Stimulated activated CD4-positive, alpha-beta T cell treated with anti-CD3 and anti-CD28 coated beads, Interleukin-4, amount 100 ng/mL, for 48 hours (primary cell): ENCODE measurements around the gene PRPF19.

Experiments used
- DNase-seq, 2 donors: peaks; one replicate each; pipeline ENCODE4 v3.0.0-alpha.2; 2020; ENCODE audit warnings: low read depth in 2 of 2

Gene PRPF19

DNA sequence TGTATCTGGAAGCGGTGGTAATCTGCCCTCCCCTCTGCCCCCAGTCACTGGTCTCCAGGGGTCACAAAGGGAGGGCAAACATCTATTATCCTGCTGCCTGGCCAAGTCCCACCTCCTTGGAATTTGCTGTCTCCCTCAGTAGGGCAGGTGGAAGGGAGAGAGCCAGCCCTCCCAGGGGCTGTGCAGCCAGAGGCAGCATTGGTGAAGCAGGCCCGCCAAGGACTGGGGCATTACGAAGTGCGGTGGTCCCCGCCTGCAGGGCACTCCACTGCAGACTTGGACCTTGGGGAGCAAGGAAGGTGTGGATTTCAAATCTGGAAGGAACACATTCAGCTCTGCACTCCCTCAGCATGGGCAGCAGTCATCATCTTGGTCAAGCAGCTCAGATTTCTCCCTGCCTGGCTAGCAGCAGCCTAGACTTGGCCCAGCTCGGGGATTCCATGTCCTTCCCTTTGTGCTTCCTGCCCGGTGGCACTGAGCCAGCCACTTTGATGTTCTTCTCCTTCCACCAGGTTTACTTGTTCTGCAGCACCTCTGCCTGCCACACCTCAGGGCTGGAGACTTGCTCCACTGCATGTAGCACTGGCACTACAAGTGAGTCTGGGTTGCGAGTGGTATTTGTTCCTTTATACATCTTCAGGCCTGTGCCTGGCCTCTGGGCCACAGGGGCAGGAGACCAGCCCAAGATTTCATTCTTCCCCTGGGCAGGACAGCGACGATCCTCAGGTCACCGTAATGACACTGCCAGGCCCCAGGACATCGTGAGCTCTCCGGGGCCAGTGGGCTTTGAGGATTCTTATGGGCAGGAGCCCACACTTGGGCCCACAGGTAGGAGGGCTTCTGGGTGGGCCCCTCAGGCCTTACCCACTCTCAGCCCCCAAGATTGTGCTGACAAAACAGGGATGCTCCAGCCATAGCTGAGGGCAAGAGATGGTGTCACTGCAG is 31.7 kb downstream of the PRPF19 start:
- DNase-seq, result no peak

DNA sequence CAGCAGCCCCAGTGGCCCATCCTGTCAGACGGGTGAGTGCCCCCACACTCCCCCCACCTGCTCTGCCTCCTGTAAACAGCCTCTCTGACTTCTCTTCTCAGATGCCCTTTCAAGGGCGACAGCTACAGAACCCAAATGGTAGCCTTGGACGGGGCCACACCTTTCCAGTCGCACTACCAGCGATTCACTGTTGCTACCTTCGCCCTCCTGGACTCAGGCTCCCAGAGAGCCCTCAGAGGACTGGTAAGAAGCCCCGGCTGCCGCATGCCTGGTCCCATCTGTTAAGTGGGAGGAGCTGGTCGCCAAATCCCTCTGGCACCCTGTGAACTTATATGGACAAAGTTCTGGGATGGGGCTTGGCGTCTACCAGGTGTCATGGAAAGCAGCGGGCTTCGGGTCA is 32.9 kb downstream of the PRPF19 start:
- no peak for DNase-seq

DNA sequence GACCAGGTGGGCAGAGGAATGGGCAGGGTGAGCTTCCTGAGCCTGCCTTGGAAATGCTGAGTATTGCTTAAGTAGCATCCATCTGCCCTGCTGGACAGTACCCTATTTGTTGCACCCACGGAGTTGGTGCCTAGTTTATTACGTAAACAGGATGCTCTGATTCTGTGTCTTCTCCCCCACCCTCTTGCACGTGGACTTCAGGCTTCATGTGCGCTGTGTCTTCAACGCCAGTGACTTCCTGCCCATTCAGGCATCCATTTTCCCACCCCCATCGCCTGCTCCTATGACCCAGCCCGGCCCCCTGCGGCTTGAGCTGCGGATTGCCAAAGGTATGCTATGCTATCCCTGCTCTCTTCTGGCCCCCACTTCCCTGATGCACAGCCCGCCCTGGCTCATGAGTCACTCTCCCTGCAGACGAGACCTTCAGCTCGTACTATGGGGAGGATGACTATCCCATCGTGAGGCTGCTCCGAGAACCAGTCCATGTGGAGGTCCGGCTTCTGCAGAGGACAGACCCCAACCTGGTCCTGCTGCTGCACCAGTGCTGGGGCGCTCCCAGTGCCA is 33.3 kb downstream of the PRPF19 start:
- no peak for DNase-seq

DNA sequence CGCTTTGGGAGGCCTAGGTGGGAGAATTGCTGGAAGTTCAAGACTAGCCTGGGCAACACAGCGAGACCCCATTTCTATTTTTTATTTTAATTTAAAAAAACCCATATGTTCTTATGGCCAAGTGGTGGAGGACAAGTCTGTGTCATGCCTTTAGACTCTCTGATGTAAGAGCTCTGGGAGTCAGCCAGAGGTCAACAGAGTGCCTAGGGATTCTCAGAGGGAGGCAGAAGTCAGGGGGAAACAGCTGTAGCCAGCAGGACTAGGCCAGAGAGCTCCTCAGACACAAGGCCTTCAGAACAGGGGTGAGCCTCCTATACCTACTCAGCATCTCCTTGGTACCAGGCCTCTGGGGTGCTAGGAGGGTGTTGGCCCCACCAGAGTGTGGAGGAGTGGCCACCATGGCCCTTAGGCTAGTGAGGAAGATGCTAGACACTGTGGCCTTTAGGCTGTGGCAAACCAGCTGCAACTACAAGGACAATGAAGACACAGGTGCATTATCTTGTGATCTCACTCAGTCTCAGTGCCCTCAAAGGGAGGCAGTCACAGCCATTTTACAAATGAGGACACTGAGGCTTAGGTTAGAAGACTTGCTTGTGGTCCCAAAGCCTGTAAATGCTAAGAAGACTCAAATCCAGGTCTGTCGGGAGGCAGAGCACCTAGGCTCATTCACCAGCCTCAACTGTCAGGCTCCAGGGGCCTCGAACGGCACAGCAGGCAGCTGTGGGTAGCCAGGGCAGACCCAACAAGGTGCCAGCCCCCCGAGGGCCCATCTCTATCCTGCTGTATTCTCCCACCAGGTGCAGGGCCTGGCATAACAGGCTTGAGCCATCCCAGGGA is 34.0 kb downstream of the PRPF19 start:
- no peak for DNase-seq

DNA sequence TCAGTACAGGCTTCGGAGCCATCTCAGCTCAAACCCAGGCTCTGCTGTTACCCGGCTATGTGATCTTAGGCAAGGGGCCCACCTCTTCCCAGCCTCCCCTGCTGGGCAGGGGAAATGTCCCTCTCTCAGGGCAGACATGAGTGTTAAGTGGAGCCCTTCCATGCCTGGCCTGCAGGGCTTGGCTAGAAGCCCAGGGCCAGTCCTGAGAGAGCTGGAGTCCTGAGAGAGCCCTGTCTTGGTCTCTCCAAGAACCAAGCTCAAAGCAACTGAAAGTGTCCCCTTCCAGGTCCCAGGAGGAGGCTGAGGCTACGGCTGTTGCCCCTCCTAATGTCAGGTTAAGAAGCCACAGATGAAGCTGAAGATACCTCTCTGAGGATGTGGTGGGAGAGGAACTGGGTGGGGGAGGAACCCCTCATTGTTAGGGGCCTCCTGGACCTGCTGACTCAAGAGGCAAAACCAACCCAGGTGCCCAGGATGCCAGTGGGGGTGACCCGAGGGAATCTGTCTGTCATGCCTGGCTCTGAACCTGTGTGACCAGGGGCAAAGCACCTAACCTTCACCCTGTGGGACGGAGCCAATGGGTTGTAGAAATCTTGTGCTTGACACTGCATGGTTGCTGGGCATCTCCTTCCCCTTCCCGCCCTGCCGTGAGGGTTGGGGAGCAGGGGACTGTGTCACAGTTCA is 34.9 kb downstream of the PRPF19 start:
- no peak for DNase-seq

DNA sequence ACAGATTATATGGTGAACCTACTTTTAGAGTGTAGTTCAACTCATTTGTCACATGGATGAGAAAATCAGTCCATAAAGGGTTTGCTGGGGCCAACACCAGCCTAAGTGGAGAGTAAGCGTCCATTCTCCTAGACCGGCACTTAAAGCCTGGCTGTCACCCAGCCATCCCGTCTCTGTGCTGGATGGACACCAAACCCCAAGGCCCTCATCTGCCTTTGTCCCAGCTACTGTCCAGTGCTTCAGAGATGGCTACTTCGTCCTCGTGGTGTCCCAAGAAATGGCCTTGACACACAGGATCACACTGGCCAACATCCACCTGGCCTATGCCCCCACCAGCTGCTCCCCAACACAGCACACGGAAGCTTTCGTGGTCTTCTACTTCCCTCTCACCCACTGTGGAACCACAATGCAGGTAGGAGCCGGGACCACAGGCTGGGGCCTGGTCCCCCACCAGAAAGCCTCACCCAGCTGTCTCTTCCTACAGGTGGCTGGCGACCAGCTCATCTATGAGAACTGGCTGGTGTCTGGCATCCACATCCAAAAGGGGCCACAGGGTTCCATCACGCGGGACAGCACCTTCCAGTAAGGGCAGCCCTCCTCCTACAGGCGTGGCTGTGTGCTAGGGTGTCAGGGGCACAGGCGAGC is 35.5 kb downstream of the PRPF19 start:
- DNase-seq, result no peak

DNA sequence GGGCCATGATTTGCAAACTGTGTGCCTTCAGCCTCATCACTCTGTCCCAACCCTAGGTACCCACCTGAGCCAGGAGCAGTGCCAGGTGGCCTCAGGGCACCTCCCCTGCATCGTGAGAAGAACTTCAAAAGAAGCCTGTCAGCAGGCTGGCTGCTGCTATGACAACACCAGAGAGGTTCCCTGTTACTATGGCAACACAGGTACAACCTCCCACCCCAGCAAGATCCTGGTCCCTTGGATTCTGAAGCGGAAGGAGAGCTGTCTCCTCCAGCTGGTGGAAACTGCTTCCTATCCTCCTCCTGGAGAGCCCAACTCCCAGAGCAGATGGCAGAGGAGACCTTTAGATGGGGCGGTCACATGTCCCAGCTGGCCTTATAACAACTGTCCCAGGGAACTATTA is 36.1 kb downstream of the PRPF19 start:
- DNase-seq, result no peak

DNA sequence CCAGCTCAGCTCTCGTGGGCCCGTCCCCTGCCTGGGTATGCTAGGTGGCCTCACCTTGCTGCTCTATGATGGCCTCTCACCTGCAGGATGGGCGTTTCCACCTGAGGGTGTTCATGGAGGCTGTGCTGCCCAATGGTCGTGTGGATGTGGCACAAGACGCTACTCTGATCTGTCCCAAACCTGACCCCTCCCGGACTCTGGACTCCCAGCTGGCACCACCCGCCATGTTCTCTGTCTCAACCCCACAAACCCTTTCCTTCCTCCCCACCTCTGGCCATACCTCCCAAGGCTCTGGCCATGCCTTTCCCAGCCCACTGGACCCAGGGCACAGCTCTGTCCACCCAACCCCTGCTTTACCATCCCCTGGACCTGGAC is 36.9 kb downstream of the PRPF19 start:
- no peak for DNase-seq

DNA sequence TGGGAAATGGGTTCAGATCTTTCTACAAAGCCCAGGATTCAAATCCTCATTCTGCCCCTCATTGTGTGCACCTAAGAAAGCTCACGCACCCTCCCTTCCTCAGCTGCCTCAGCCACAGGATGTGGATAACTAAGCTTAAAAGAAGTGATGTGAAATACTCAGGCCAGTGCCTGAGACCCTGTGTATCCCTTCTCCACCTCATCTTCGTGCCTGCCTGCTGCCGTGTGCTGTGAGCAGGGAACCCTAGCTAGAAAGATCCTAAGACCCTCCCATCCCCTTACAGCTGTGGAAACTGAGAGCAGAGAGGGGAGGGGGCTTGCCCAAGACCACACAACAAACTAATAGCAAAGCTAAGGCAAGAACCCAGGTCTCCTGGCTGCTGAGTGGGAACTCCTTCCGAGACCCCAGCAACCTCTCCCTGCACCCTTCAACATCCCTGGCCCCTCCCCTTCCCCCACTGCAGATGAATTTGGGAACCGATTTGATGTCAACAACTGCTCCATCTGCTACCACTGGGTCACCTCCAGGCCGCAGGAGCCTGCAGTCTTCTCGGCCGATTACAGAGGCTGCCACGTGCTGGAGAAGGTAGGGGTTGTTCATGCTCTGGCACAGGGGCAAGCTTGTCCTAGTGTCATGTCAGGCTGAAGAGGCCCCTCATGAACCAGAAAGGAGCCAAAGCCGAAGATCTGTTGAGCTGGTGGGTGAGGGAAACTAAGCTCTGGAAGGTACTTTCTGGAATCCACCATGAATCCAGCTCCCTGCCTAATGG is 37.5 kb downstream of the PRPF19 start:
- DNase-seq, result no peak

DNA sequence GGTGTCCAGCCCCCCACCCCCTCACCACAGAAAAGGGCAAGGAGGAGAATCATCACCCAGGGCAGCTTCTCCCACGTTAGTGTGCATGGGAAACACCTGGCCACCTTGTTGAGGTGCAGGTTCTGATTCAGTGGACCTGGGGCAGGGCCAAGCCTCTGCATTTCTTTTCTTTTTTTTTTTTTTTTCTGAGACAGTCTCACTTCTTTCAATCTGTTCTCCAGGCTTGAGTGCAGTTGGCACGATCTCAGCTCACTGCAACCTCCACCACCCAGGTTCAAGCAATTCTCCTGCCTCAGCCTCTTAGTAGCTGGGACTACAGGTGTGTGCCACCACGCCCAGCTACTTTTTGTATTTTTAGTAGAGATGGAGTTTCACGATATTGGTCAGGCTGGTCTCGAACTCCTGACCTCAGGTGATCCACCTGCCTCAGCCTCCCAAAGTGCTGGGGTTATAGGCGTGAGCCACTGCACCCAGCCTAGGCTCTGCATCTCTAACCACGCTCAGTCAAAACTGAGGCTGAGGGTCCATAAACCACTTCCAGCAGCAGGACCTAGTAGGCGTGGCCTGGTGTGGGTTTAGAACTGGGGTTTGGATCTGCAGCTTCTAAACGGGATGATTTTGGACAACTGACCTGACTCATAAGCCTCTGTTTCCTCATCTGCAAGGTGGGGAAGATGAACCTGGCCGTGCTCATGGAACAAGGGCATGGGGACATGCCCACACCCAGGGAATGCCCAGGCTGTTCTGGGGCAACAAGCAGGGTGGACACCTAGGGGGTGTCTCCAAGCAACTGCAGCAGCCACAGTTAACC is 38.3 kb downstream of the PRPF19 start:
- DNase-seq, result no peak

DNA sequence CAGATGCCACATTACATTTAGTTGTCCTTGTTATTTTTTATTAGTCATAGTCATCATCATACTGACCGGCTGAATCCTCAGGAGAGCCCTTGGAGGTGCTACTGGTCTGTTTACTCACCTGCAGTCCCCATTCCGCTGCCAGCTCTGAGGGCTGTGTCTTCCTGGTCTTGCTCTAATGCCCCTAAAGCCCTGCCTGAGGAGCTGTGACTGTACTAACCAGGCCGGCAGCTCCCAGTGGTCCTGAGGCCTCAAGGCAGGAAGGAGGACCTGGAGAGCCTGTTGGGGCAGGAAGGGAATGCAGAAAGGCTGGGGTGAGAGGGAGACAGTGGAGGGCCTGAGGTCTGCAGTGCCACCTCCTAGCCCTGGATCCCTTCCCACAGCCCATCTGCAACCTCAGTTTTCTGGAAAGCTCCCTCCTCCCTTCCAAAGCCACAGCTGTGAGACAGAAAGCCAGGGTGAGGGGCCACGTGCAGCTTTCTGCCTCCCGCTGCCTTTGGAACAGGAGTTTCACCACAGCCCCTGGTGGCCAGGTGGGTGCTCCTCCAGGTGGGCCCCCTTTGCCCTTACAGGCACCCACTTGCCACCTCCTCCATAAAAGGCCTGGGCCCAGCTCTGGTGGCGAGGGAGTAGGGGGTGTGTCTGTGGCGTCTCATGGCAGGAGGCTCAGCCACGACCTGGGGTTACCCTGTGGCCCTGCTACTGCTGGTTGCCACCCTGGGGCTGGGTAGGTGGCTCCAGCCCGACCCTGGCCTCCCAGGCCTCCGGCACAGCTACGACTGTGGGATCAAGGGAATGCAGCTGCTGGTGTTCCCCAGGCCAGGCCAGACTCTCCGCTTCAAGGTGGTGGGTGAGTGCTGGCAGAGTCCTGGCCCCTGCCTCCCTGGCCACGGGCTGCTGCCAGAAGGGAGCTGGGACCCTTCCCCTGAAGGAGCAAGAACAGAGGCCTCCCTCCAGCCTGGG is 39.2 kb downstream of the PRPF19 start, which contains the start of gene ZP1:
Gene ZP1, plus strand, starts transcription at position 632 of the 960 bp plus-strand sequence. Its CDS starts 20 bp downstream, at position 652.
- no peak for DNase-seq

DNA sequence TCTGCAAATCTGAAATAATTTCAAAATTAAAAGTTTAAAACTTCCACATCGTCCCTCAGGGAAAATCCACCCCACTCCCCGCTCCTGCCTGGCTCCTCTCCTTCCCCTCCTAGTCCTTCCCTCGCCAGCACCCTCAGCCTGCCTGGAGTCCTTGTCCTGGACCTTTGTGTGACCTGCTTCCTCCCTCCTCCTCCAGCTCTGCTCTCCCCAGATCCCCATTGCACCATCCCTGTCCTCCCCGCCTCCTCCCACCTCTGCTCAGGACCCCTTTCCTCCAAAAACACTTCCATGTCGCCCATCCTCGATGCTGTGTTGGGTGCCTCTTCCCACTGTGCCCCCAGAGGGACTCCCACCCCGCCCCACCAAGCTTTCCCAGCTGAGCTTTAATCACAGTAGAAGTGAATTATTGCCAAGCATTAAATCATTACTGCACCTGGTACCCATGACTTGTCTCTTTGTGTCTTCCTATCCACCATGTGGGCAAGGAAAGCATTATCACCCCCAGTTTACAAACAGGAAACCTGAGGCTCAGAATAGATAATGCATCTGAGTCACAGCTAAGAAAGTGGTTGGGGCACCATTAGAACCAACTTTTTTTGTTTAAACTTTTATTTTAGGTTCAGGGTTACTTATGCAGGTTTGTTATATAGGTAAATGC is 41.4 kb downstream of the PRPF19 start:
- DNase-seq, result no peak

DNA sequence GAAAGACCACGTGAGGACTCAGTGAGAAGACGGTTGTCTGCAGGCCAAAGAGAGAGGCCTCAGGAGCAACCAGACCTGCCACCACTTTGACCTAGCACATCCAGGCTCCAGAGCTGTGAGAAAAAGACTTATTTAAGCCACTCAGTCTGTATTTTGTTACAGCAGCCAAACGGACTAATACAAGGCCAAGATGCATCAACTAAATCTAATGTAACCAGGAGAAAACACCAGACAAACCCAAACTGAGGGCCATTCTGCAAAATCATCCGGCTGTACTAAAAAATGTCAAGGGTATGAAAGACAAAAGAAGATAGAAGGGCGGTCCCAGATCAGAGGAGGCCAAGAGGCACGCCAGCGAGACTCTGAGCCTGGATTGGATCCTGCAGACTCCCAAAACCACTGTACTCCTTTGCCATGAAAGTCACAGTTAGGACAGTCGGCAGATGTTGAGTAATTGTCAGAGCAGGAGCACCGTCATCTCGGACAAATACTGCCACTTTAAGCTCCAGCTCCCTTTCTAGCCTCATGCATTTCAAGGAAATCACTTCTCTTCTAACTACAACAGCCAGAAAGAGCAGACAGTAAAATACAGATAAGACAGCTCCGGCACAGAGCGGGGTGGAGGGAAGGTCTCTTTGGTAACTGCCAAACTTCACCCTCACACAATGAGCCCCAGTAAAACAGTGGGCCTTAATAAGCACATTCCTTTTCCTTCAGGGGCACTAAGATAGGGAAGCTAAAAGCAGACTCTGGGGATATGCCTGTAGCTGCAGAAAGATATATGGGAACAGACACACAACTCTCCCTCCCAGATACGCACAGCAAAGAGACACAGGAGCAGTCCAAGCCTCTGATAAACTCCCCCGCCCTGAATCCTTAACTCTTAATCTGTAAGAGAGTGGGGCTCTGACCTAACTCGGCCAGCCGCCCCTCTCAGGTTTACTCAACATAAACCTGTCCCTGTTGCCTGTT is 42.5 kb downstream of the PRPF19 start:
- DNase-seq, result no peak

DNA sequence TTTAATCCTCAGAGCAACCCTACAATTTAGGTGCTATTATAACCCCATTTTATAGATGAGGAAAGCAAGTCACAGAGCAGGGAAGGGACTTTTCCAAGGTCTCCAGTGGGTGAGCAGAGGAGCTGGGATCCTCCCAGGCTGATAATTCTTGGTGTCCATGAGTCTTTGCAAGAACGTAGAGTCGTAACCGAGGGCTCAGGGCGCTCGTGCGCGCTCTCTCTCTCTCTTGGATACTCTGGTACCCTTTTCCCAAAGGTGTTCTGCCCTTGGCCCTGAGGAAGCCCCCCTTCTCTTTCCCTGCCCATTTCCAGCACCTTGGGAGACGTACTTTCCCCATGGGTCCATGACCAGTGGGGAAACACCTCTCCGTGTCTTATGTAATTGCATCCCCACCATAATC is 44.2 kb downstream of the PRPF19 start:
- no peak for DNase-seq

DNA sequence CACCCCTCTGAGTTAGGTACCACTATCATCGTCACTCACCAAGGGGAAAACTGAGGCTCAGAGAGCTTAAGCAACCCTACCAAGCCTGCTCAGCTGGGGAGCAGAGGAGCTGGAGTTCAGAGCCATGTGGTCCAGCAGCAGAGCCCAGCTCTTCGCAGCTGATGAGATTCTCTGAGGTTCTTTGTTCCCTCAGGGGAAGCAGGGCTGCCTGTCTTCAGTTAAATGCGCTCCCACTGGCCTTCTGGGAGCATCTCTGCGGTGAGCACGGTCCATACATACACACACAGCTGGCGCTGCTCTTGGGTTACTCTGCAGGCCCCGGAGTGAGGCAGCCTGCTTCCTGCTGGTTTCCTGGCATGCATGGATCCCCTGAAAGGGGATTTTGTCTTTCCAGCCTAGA is 45.4 kb downstream of the PRPF19 start:
- no peak for DNase-seq

DNA sequence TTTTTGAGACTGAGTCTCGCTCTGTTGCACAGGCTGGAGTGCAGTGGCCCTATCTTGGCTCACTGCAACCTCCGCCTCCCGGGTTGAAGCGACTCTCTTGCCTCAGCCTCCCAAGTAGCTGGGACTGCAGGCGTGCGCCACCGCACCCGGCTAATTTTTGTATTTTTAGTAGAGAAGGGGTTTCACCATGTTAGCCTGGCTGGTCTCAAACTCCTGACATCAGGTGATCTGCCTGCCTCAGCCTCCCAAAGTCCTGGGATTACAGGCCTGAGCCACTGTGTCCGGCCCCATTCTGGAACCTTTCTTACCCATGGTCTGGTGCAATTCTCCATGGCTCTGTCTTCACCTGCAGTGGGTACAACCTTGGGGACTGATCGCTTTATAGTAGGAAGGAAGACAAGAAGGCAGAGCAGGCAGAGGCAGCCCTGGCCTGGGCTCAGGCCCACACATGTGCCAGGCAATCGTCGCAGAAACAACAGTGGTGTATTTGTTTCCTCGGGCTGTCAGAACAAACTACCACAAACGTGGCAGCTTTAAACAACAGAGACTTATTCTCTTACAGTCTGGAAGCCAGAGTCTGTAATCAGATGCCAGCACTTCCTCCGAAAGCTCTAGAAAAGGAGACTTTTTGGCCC is 46.7 kb downstream of the PRPF19 start:
- no peak for DNase-seq
